Ramos (cell line): ENCODE results near the gene ZBTB37.
"Not testable (repeated sequence)": the region's sequence is repeated elsewhere in the genome, so short reads cannot be mapped to it uniquely, and the experiment has no call there.

Source experiments
- in situ Hi-C: fragments of 300-500 bp; cut with MboI; formaldehyde crosslinking; loops from one replicate; pipeline ENCODE4 v1.14.3; 2022; ENCODE audit warnings: low sequenced_read_pairs; ENCODE audit not compliant: unreplicated experiment

The ZBTB37 gene

DNA sequence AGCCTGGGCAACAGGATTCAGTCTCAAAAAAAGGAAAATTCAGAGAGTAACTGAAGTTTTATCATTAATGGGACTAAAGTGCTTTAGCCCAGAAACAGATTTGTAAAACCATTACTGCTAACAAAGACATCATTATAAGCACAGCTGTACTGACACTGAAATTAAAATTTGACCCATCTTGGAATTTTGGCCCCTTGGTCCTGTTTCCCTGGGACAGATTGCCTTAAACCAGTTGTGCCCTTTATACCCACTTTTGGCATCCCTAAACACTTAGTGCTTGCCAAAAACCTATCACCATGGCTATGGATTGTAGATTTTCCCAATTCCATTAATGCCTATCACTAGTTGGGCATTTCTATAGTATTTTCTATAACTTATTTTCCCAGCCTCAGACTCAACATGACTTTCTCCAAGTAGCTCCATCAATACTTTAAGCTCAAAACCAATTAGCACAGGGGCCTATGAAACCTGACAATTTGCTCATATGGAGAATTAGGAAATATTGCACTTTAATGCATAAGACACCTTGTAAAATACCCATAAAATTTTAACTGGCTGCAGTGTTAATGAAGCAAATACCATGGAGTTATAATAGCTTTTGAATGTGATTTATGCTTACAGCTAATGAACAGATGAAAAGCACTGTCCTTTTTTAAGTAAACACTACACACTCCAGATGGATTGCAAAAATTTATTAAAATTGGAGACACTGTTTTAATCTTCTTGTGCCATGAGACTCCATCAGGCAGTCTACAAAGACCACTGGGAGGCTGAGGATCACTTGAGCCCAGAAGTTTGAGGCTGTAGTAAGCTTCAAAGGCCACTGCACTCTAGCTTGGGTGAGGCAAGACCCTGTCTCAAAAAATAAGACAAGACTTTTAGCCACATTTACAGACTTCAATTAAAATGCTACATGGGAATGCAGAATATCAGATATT lies 4.7 kb upstream of the ZBTB37 start:
- in situ Hi-C loops: loop anchor here (25.0 kb wide), 1 partner anchor 1149 kb away; the partner anchor contains the start of gene MRPS14

DNA sequence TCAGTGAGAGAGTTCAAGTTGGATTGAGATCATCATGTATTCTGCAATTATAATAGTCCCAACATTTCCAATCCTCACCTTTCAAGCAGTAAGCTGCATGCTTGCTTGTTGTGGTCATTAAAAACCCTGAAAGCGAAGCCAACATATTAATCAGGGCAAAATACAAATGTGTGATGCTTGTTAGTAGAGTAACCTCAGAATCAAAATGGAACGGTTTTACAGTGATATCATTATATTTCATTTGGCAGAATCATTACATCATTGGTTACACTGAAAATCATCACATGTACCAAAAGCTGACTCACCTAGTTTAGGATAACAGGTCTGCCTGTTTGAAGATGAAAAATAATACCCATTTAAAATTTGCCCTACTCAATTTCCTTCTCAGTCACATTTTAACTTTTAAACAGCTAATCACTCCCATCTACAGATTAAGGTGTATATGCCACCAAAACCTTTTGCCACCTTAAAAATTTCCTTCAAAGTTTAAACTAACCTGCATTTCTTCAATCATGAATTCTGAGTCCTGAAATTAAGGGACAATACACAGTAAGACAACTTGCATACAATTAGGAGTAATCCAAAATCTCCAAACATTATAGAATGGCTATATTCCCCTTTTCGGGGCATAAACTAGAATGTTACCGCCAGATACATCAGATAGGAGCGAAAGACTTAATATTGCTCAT lies 3.9 kb upstream of the ZBTB37 start:
- in situ Hi-C loops: loop anchor here (25.0 kb wide), 1 partner anchor 1148 kb away; the partner anchor contains the start of gene MRPS14

DNA sequence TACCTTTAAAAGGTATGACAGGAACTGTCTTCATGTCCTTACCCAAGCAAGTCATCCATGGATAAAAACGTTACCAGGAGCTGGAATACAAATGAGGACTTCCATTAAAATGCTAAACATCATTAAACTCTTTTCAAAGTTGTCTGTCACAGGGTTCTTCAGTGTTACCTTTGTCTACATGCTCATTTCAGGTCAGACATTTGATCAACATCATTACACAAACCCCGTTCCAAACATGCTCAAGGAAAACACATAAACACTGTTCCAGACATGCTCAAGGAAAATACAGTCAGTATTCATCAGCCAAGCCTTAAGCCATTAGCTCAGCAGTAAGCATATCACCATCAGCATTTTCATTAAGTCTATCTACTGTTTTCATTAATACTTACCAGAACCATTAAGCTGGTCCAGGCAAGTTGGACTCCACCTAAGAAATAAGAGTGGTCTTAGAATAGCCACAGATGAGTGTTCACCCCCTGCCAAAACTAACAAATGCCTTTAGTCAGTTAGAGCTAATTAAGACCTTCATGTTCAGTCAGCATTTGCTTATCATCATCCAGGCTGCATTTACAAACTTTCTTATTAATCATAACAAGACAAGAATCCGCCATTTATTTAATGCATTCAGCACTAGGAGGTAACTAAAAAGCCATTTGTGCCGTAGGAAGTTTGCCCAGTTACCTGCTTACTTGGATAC lies 2.6 kb upstream of the ZBTB37 start:
- in situ Hi-C loops: loop anchor here (25.0 kb wide), 1 partner anchor 1147 kb away; the partner anchor contains the start of gene MRPS14

DNA sequence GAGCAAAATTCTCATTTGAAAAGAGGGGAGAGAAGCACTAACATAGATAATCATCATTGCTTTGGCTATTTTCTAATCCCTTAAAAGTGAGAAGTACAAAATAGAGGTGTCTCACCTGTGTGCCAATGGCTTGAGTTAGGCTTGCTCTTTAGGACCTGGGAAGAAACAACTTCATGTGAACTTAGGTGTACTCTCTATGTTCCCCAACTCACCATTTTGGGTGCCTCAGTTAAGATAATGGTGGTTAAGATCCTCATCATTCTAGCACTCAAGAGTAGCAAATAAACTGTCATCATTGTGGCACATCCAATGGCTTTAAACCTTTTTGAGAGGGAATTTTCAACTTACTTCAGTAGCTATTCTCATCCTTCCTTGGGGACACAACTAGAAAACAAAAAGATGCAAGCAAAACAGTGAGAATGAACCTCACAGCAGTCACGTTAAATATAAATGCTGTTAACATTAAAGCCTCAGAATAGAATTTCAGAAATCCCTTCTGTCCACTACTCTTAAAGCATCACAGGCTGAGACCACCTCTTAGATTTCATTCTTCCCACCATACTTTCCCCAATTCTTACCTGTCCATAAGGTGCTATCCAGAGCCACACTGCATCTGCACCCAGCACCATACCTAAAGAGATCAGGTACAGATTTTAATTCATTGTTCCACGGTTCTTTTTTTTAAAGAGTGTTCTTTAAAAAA lies 1.6 kb upstream of the ZBTB37 start:
- in situ Hi-C loops: loop anchor here (25.0 kb wide), 1 partner anchor 1146 kb away; the partner anchor contains the start of gene MRPS14

DNA sequence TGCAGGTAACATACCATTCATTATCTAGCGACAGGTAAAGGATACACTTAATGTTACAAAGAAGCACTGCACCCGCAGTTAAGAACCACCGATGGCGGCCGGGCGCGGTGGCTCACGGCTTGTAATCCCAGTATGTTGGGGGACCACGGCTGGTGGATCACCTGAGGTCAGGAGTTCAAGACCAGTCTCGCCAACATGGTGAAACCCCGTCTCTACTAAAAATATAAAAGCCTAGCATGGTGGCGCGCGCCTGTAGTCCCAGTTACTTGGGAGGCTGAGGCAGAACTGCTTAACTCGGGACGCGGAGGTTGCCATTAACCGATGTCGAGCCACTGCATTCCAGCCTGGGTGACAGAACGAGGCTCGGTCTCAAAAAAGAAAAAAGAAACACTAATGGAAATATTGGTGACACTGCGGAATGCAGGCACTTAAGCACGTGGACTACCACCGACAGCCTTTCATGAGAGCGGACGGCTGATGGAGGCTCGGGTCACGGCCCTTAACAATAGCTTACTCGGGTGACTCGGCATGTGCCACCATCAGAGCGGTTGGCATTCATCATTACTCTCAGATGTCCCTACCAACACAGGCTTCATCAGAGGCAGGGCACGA lies 933 bp upstream of the ZBTB37 start:
- in situ Hi-C loops: loop anchor here (25.0 kb wide), 1 partner anchor 1145 kb away; the partner anchor contains the start of gene MRPS14

DNA sequence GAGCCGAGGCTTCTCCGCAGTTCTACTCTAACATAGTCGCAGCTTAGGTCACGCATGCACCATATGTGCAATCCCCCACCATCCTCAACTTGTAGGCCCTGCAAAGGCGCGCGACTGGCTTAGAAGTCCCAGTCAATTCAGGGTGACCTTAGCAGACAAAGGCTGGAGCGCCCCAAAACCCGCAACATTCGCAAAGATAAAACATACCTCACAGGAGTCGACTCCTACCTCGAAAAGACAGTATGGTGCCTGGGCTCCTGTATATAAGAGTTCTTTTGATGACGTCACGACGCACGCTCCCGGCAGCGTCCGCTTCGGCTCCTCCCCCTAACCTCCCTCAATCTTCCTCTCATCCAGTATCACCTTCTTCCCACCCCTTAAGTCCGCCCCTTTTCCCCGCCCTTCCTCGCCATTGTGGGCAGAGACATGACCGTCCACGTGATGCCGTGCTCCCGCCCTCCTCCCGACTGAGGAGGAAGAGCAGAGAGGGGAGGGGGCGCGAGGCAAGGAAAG lies 371 bp upstream of the ZBTB37 start, which contains the start of gene GAS5:
GAS5 (minus strand) TSS at position 237 of the 513 bp plus-strand sequence.
- in situ Hi-C loops: loop anchor here (25.0 kb wide), 1 partner anchor 1144 kb away; the partner anchor contains the start of gene MRPS14

DNA sequence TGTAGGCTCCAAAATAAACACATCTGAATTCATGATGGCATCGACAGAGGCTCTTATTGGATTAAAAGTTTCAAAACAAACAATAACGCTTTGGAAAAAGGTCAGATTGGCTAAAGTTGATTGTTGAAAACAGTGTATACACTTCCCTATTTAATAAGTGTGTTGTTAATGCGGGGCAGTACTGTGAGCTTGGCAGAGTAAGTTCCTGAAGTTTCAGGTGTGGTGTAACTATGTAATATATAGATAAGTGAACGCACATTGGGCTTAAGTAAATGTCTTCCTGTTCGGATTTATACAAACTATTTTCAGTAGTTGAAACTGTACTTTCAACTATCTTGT lies 810 bp downstream of the ZBTB37 start:
- in situ Hi-C loops: loop anchor here (25.0 kb wide), 1 partner anchor 1143 kb away; the partner anchor contains the start of gene MRPS14

DNA sequence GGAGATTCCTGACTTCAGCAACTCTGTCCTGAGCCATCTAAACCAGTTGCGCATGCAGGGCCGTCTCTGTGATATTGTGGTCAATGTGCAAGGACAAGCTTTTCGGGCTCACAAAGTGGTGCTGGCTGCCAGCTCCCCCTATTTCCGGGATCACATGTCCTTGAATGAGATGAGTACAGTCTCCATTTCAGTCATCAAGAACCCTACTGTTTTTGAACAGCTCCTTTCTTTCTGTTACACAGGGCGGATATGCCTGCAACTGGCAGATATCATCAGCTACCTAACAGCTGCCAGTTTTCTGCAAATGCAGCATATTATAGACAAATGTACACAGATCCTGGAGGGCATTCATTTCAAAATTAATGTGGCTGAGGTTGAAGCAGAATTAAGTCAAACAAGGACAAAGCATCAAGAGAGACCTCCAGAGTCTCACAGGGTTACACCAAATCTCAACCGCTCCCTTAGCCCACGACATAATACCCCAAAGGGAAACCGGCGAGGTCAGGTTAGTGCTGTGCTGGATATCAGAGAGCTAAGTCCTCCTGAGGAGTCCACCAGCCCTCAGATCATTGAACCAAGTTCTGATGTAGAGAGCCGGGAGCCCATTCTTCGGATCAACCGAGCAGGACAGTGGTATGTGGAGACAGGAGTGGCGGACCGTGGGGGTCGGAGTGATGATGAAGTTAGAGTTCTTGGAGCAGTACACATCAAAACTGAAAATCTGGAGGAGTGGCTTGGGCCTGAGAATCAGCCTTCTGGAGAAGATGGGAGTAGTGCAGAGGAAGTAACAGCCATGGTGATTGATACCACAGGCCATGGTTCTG lies 2.3 kb downstream of the ZBTB37 start:
- in situ Hi-C loops: loop anchor here (25.0 kb wide), 1 partner anchor 1142 kb away; the partner anchor contains the start of gene MRPS14

DNA sequence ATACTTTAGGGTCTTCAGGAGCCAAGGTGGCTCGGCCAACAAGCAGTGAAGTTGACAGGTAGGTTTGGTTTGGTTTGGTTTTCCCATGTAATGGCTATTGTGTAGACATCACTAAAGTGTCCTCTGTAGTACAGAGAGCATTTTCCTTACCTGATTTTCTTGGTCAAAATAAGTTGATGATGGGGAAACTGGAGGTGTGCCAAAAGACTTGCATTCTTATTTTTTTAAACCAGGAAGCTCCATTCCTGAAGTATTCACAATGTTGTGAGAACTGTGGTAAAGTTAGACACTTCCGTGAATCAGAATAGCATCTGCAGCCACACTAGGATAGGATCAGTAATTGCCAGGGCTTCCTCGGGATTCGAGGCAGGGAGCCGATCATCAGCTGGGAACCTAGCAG lies 2.9 kb downstream of the ZBTB37 start:
- in situ Hi-C loops: loop anchor here (25.0 kb wide), 1 partner anchor 1141 kb away; the partner anchor contains the start of gene MRPS14

DNA sequence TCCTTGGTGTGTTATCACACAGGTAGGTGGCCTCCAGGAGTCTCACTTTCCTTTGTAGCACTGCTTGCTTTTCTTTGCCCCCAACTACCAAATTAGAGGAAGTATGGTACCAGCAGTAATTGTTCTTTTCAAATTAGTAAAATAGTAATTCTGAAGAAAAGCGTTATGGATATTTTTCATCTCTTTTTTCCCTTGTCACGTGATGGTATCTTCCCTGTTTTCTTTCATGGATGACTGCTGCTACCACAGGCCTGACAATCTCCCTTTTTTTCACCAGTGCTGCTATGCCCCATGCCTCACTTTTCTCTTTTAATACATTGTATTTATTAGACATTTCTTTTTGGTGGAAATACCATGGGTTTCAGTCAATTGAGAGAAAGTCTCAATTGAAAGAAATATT lies 3.3 kb downstream of the ZBTB37 start:
- in situ Hi-C loops: loop anchor here (25.0 kb wide), 1 partner anchor 1141 kb away; the partner anchor contains the start of gene MRPS14

DNA sequence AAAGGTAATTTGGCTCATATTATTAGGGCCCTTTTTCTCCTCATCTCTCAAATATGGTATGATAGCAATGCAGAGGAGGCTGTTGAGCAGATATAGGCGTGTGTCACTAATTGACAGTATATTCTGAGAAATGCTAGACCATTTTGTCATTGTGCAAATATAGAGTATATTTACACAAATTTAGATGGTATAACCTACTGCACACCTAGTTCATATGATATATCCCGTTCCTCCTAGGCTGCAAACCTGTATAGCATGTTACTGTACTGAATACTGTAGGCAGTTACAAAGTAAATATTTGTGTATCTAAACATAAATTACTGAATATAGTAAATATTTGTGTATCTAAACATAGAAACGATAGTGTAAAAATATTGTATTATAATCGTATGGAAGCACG lies 8.6 kb downstream of the ZBTB37 start:
- in situ Hi-C loops: no loop called here

DNA sequence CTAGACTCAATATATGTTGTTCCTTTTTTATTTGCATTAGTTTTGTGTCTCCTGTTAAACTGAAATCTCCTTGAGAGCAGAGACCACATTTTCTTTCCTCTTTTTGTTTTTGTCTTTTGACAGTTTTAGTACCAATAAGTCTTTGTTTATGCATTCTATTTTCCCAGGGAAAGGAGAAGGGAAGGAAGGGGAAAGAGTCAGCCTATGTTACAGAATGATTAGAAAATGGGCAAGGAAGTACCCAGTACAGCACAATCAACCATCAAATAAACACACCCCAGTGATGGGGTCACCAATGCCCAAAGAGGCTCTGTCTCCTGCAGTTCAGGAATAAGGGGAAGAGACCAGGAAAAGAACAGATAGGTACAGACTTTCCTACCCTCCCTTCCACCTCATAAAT lies 10.1 kb downstream of the ZBTB37 start:
- in situ Hi-C loops: no loop called here

DNA sequence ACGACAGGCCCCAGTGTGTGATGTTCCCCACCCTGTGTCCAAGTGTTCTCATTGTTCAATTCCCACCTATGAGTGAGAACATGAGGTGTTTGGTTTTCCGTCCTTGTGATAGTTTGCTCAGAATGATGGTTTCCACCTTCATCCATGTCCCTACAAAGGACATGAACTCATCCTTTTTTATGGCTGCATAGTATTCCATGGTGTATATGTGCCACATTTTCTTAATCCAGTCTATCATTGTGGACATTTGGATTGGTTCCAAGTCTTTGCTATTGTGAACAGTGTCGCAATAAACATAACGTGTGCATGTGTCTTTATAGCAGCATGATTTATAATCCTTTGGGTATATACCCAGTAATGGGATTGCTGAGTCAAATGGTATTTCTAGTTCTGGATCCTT lies 12.9 kb downstream of the ZBTB37 start:
- in situ Hi-C loops: not testable (repeated sequence)

DNA sequence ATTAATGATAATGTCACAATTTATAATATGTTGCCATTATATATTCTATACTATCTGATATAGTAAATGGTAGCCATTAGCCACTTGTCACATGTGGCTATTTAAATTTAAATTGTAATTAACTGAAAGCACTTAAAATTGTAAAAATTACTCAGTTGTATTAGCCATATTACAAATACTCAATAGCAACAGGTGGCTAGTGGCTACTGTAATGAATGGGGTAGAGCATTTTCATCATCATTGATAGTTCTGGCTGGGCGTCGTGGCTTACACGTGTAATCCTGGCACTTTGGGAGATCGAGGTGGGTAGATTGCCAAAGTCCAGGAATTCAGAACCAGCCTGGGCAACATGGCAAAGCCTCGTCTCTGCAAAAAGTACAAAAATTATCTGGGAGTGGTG lies 16.5 kb downstream of the ZBTB37 start:
- in situ Hi-C loops: no loop called here

DNA sequence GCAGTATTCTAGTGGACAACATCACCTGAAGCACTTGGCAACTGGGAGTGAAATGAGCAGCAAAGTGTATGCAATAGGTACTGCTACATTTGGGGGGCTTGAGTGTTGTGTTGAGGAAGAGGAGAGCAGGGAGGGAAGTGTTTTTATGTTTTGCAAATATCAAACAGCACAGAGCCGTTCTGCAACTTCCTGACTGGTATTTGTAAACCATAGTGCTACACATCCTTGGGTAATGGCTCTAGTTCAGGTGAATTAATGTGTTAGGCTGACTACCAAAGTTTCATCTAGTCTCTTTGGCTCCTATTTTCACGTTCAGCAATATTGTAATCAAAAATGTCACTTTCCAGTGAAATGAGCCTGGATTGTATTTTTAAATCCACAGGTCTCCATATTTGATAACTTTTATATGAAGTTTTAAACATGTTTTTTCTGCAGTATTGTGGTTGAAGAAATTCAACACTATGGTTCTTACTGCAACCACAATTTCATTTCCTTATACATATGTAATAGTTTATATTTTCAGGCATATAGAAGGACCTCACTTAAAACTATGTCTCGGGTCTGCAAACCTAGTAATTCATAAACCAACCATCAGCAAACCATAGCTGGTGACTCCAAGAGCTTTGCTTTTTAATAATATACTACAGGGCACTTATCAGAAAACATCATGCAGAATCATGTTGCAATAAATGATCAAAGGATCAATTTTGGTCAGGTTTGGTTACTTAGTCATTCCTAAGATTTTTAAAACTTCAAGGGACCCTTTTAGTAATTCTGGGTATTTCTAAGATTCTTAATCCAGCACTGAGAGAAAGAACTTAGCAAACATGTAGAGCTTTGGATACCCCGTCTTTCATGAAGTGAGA lies 18.8 kb downstream of the ZBTB37 start:
- in situ Hi-C loops: no loop called here

DNA sequence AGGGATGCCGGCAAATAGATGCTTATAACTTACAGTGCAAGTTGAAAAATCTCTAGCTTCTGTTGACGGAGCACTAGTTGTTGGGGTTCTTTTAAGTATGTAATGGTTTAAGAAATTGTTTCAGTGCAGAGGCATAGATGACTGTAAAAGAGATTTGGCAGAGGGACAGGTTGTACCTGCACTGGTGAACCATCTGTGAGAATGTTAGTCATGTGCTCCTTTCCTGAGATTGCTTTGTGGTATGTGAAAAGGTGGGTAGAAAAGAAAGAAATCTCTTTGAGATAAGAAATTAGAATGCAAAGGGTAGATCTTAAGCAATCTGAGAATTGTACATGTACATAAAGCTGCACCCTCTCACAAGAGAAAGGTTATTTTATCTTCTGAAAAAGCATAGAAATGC lies 19.4 kb downstream of the ZBTB37 start:
- in situ Hi-C loops: no loop called here

DNA sequence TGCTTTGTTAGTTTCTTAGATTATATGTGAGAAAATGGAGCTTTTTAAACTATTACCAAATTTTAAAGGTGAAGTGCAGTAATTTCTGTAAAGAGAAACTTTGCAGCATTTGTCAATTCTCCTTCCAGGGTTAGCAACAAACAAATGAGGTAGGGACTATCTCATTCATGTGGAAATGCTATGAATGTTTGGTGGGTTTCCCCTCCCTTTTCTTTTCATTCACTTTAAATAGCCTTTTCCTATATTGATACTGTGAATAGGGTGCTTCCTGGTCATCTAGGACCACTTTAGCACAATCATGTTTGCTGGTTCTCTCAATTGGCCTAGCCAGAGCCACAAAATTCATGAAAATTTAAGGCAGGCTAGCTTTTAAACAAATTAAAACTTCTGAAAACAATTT lies 20.6 kb downstream of the ZBTB37 start:
- in situ Hi-C loops: no loop called here
